ENCODE data around the gene EBF3.

- no peak for TF ChIP-seq CTCF (IDR thresholded peaks at IDR 0.05; ENCODE audit: low read depth, low read length)
- no peak for TF ChIP-seq EZH2phosphoT487 (IDR thresholded peaks at IDR 0.05; ENCODE audit: low read depth)
These were observed 9.4 kb downstream of the EBF3 start for GRCh38 chr10:129954492-129955315.
